NCI-H1048 (cell line): ENCODE results near the gene AP2A2.

Experiments used
- DNase-seq: peaks from one replicate; lab custom pipeline; 2025; lab: John Stamatoyannopoulos, UW

The AP2A2 gene

GRCh38 chr11:1029654-1030053, 104.0 kb downstream of the AP2A2 start:
- no peak for DNase-seq

DNA sequence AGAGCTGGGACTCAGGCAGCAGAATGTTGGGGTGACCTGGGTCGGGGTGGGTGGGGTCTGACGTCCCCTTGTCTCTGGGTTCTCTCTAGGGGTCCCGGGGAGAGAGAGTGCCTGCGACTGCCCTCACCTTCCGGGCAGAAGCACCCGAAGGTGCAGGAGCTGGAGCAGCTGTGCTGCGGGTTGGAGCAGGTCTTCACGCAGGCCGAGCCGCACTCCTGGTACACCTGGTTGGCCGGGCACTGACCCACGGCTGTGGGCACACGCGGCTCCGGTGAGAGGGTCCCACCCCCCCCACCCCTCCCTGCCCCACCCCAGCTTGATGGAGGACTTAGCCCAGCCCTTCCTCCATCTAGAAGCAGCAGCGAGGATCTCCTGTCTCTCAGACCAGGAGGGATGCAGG, 104.4 kb downstream of the AP2A2 start:
- DNase-seq = no peak

DNA sequence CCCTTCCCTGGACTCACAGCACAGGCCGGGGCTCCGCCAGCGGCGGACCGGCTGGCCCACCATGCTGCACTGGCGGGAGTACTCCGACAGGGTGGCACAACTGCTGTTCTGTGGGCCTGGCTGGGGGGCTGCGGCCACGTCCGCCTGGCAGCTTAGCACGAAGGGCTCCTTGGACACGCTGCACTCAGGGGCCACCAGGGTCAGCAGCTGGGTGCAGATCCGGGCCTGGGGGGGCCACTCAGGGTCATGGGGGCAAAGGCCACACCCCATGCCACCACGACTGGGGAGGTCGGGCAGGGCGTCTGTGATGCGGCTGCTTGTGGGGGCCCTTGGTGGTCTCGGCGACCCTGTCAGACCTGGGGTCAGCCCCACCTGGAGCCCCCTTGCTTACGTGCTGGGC, 104.9 kb downstream of the AP2A2 start:
- no peak for DNase-seq

DNA sequence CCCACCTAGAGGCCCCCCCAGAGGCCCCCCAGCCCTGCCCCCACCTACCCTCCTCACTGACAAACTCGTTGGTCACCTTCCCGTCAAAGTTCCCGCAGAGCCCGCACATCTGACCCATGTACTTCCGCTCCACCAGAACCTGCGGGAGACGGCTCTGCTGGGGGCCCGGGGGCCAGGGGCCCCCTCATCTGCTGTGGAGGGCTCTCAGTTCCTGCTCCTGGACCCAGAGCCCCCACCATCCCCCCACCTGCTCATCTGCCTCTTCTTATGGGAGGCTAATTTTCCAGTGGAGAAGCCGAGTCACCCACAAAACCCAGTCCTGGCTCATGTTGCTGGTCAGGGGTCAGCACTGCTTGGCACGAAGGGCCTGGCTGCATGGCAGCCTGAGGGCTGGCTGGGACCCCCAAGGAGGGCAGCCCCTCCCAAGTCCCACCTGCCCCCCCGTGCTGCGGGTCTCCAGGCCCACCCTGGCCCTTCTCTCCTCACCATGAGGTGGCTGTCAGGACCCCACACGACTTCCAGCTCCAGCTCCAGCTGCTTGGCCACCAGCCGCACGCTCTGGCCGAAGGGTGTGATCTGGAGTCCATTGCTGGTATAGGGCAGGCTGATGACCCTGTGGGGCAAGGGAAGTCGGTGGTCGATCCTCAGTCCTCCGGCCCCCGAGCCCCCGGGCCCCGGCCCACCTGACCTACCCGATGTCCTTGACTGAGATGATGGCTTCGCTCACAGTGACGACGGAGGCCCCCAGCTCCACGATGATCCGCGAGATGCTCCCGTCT, 105.6 kb downstream of the AP2A2 start:
- no peak for DNase-seq

DNA sequence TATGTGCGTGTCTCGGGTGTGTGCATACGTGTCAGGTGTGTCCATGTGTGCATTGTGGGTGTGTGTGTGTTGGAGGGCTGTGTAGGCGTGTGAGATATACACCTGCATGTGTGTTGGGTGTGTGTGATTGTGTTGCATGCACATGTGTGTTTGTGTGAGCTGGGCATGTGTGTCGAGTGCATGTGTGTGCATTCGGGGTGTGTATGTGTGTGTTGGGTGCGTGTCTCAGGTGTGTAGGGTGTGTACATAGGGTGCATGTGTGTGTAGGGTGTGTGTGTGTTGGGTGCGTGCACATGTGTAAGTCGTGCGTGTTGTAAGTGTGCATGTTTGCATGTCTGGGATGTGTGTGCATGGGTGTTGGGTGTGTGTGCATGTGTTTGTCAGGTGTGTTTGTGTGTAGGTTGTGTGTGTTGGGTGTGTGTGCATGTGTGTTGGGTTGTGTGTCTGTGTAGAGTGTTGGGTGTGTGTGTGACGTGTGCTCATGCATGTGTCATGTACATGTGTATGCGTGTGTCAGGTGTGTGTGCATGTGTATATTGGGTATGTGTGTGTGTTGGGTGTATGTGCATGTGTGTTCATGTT, 106.7 kb downstream of the AP2A2 start:
- DNase-seq = no peak

DNA sequence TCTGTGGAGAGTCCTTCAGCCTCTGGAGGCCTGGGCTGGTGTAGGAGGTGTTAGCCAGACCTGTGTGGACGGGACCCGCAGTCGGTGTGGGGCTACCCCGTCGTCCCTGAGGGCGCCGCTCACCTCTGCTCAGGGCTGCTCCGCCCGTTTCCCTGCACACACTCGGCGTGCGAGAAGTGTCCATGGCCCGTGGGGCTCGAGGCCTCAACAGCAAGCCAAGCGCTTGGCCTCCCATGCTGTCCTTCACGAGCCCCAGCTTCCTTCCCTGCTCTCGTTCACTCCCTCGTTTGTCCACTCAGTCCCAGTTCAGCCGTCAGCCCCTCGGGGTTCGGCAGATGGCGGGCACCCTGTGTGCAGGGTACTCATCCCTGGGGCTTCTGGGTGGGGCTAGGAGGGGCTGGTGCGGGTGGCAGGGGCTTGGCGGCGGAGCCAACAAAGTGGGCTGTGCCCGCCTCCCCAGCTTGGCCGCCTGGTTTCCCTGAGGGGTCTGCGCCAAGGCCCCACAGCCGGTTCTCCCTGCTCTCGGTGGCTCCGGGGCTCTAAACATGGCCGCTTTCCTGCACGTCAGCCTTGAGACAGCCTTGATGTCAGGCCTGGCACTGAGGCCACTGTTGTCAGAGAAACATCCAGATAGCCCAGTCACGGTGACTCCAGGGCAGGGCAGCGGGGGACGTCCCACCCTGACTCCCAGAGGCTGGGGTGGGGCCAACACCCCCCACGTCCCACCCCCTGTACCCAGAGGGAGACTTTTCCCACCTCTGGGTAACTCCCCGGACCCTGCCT, 107.5 kb downstream of the AP2A2 start:
- no peak for DNase-seq

GRCh38 chr11:1034001-1034400, 108.3 kb downstream of the AP2A2 start:
- no peak for DNase-seq

DNA sequence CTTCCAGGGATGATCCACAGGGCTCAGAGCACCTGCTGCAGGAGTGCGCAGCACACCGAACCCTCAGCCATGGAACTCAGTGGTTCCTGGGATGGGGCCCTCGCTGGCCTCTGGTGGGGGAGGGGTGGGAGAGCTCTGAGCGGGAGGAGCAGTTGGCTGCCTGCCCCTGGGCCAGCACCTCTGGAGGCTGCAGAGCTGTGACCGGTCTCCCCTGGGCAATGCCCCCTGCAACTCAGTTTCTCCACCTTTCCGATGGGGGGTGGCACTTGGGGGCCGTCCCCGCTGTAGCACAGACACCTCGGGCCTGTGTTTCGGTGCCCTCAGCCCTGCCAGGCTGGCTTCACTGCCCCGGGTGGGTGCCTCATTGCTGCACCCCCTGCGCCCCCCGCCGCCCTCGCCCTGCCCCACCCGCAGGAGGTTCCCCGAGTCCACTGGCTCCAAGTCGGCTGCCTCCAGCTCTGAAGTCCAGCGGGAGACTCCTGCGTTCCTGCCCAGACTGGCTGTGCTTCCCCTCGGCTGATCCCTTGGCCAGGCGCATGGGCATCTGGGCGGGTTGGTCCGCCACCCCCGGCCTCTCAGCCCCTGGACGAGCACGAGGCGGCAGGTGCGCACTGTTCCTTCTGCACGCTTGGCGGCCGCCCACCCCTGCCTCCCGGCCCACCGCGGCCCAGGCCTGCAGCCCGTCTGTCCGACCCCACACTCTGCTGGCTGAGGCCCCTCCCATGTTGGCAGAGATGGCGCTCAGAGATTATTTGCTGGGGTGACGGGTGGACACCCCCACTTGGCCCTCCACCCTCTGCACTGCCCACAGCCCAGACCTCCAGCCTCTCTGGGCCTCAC, 109.0 kb downstream of the AP2A2 start:
- no peak for DNase-seq

DNA sequence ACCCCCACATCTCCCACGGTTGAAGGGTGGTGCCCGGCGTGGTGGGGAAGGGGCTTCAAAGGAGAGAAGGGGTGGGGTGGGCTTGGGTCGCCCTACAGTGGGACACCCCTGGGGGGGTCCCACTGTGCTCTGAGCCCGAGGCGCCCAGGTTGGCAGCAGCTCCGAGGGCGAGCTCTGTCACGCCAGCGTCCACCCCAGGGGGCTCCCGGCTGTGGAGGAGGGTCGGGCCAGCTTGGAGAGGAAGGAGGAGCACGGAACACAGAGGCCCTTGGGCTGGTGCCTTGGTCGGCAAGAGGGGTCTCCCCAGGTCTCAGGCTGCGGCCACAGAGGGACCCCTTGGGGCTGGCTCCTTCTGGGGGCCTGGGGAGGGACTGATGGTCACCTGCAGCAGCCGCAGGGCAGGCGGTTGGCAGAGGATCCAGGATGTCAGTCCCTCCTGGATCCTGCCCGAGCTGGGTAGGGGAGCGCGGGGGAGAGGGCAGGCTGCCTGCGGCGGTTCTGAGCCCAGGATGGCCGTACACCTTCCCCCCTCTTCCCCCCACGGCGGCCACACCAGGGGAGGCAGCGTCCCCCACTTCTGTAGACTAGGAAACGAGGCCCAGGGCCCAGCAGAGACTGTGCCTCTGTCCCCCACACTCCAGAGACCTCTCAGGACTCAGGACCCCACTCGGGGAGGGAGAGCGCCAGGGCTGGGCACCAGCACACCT, 110.1 kb downstream of the AP2A2 start:
- no peak for DNase-seq

- DNase-seq = no peak
These were observed 110.7 kb downstream of the AP2A2 start, which contains the start of gene MUC6 for GRCh38 chr11:1036303-1036923. MUC6 (minus strand) TSS chr11:1036718; CDS start chr11:1036655, 63 bp downstream.

- DNase-seq = no peak
These were observed 111.3 kb downstream of the AP2A2 start for GRCh38 chr11:1036931-1037330.

GRCh38 chr11:1037506-1038055, 111.9 kb downstream of the AP2A2 start:
- no peak for DNase-seq

DNA sequence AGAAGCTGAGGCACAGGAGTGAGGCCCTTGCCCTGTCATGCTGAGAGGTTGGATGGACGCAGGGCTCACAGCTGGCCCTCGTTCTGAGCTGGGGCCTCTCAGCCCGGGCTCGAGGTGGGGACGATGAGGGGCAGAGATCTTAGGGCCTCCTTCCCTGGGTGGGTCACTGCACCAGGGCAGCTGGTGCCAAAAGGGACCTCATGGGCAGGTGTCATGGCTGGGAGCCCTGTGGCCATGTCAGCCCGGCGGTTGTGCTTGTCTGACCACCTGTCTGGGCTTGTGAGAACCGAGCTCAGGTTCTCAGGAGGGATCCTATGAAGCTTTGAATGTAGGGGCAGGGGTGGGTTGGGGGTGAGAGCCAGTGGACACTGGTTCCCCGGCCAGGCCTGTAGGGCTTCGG, 112.7 kb downstream of the AP2A2 start:
- DNase-seq = no peak

DNA sequence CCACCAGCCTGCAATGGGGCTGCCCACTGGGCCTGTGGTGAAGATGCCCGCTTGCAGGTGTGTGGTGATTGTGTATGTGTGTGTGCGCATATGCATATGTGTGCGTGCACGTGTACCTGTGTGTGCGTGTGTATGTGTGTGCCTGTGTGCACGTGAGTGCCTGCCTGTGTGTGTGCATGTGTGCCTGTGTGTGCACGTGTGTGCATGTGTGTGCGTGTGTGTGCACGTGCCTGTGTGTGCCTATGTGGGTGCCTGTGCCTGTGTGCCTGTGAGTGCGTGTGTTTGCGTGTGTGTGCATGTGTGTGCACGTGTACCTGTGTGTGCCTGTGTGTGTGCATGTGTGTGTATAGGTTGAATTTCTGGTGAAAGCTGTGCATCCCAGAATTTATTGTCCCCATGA, 113.3 kb downstream of the AP2A2 start:
- no peak for DNase-seq

DNA sequence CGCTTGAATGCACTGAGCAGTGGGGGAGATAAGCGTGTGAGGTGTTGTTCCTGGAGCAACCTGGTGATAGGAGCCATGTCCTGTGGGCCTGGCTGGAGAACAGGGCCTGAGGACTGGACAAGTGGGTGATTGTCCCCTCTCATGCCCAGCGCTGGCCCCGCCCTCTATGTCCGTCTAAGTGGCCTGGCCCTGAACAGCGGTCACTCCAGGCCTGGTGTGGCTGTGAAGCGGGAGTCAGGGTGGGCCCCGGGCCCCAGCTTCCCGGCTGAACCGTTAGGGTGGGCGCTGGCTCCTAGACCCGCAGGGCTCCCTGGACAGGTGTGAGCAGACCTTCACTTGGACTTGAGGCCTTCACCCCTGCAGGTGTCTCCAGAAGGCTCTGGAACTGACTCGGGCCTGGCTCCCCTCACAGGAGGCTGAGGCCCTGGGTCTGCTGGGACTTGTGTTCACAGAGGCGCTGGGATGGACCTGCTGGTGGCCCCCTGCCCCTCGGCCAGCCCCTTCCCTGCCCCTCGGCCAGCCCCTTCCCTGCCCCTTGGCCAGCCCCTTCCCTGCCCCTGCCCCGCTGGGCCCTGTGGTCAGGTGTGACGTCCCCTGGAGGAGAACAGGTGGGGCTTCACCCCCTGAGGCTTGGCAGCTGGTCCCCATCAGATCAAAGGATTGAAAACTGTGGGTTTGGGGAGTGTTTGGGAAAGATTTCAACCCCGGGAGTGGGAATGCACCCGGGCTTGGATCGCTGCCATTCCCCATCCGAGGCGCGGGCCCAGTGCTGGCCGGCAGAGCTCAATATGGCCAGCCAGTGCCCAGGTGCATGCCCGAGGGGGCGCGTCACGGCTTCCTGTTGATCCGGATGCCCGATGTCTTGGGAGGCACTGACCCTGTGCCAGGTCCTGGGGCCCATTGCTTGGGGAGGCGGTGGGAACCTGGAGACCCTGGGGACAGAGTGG, 114.1 kb downstream of the AP2A2 start:
- DNase-seq = no peak

DNA sequence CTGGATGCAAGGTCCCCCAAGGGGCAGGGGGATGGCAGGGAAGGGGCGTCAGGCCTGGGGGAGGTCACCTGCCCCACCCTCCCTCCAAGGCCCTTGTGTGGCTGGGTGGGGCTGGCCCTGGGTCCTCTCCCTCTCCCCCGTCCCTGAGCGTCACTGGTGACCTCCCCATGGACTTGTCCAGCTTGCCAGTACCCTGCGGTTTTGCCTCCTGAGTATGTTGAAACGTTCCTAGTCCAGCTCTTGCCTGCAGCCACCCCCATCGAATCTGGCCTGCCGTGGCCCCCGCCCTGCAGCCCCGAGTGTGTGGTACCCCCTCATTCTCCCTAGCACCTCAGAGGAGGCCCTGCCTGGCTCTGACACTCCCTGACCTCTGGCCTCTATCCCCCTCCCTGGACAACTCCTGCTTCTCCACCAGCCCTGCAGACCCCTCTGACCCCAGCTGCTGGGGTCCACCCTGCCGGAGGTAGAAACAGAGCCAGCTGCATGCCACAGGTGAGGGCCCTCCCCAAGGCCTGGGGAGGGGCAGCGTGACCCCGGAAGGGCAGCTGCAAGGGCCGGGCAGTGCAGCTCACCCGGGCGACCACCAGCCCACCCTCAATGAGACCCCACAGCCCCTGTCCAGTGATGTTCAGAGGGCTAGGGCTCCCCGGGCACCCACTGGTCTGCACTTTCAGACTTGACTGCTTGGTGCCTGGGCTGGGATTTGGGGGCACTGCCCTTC, 114.9 kb downstream of the AP2A2 start:
- no peak for DNase-seq

DNA sequence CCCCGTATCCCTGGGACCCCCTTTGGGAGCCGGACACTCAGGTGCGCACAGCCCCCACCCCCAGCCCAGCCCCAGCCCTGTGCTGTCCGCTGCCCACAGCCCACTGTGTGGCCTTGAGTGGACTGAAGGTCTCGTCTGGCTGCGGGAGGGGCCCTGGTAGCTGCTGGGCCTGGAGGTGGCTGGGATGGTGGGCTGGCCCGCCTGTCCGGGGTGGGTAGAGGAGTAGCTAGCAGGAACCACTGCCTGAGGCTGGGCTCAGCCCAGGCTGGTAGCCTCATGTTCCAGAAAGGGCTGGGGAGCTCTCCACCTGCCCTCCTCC, 115.4 kb downstream of the AP2A2 start:
- DNase-seq = no peak

DNA sequence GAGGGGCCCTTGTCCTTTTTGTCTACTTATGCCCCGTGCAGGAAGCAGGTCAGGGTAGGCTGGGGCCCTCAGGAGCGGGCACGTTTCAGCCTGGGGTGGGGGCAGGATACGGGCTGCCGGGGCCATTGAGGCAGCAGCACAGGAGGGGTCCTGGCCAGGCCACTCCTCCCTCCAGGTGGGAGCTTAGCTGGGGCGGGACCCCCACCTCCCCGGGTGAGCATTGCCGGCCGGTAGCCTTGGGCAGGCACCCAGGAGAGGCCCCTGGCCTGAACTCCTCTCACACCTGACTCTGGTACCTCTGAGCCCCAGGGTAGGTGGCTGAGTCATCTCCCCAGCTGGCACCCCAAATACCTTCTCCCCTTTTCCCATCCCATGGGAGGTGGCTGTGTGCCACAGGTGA, 115.8 kb downstream of the AP2A2 start:
- no peak for DNase-seq
